Measurements from ENCODE around the gene C8A.

C8A gene

GRCh38 chr1:56965191-56965590, 110.6 kb downstream of the C8A start:
- DNase-seq (ENCODE audit: insufficient read length, low spot score) (no peak), FAIRE-seq (no peak)
- TF ChIP-seq POLR2A (IDR thresholded peaks at IDR 0.05; ENCODE audit: low read depth, low read length): no peak

GRCh38 chr1:56965916-56966697, 111.5 kb downstream of the C8A start, which contains the start of gene C8B:
TSS of gene C8B (minus strand) at chr1:56966015. CDS start at chr1:56965948, 67 bp downstream.
- no peak for TF ChIP-seq POLR2A (IDR thresholded peaks at IDR 0.05; ENCODE audit: low read depth, low read length)
- FAIRE-seq: no peak
- no peak for DNase-seq (ENCODE audit: insufficient read length, low spot score)

GRCh38 chr1:56966698-56966999, 112.1 kb downstream of the C8A start:
- FAIRE-seq: no peak

GRCh38 chr1:56967355-56967754, 112.8 kb downstream of the C8A start:
- DNase-seq (ENCODE audit: insufficient read length, low spot score) (no peak), FAIRE-seq (no peak)
- TF ChIP-seq POLR2A (IDR thresholded peaks at IDR 0.05; ENCODE audit: low read depth, low read length): no peak

More at GRCh38 chr1:56966698-56966999, 112.1 kb downstream of the C8A start:
- TF ChIP-seq POLR2A (IDR thresholded peaks at IDR 0.05; ENCODE audit: low read depth, low read length): no peak
- no peak for DNase-seq (ENCODE audit: insufficient read length, low spot score)

Data from H54 (cell line).